CD14-positive monocyte (primary cell): ENCODE data around the gene LCOR. TPM values are rescaled to one million over a fixed set of nuclear protein-coding genes. Genes with fewer than 3 reads are reported as not detected.
A peak's percentile ranks its signal among the peaks of the same experiment; 100 is the strongest.

Experiments used
- DNase-seq, 3 donors: peaks; one replicate each; pipeline ENCODE4 v3.0.0-alpha.2; 2011 to 2022
- H2AFZ ChIP-seq: 2 replicates; pipeline ENCODE4 v1.6.0; 2012; ENCODE audit warnings: mild to moderate bottlenecking, low read depth, low read length, inconsistent platforms; ENCODE audit not compliant: insufficient read depth, poor library complexity, severe bottlenecking
- H3K27ac ChIP-seq, 2 donors: 1 replicate in 1 of 2; 2 replicates in 1 of 2; pipeline ENCODE4 v1.5.1; 2012 to 2013; ENCODE audit warnings: low read length in 2 of 2, control low read depth in 1 of 2, inconsistent platforms in 1 of 2, low read depth in 1 of 2, mild to moderate bottlenecking in 1 of 2
- H3K27me3 ChIP-seq, 2 donors: one replicate each; pipeline versions ENCODE4 v1.6.0 to v1.6.1; 2011 to 2013; ENCODE audit warnings: low read length in 2 of 2; ENCODE audit not compliant: control insufficient read depth in 2 of 2, insufficient read depth in 2 of 2
- H3K36me3 ChIP-seq, 2 donors: replicated peaks in 1 of 2; 1 replicate in 1 of 2; 2 replicates in 1 of 2; pipeline versions ENCODE4 v1.5.1 to v1.6.1; 2012 to 2013; ENCODE audit warnings: low read length in 2 of 2, control low read depth in 1 of 2, inconsistent platforms in 1 of 2, mild to moderate bottlenecking in 1 of 2; ENCODE audit not compliant: insufficient read depth in 2 of 2, control insufficient read depth in 1 of 2
- H3K4me1 ChIP-seq, 2 donors: 1 replicate in 1 of 2; 2 replicates in 1 of 2; pipeline versions ENCODE4 v1.5.1 to v1.6.1; 2012 to 2013; ENCODE audit warnings: low read length in 2 of 2, control low read depth in 1 of 2, inconsistent platforms in 1 of 2, mild to moderate bottlenecking in 1 of 2, moderate library complexity in 1 of 2; ENCODE audit not compliant: insufficient read depth in 2 of 2, control insufficient read depth in 1 of 2
- H3K4me2 ChIP-seq: replicated peaks from 2 replicates; pipeline ENCODE3; 2012; ENCODE audit warnings: low read length, moderate library complexity, mild to moderate bottlenecking; ENCODE audit not compliant: poor library complexity, severe bottlenecking; ENCODE audit errors: extremely low read depth
- H3K4me3 ChIP-seq, 3 experiments: fragments of 200-600 bp in 1 of 3; sonication (generic) in 1 of 3; replicated peaks in 1 of 3; 1 replicate in 2 of 3; 2 replicates in 1 of 3; pipeline ENCODE4 v1.5.1; 2011 to 2013; ENCODE audit warnings: low read length in 3 of 3, mild to moderate bottlenecking in 3 of 3, control low read depth in 2 of 3, low read depth in 2 of 3, inconsistent platforms in 1 of 3, moderate library complexity in 1 of 3
- H3K79me2 ChIP-seq: 2 replicates; pipeline ENCODE4 v1.6.0; 2012; ENCODE audit warnings: mild to moderate bottlenecking, control low read depth, inconsistent platforms, low read length, moderate library complexity; ENCODE audit not compliant: insufficient read depth
- H3K9ac ChIP-seq: 2 replicates; pipeline ENCODE4 v1.6.0; 2017; ENCODE audit warnings: low read length, mild to moderate bottlenecking; ENCODE audit not compliant: insufficient read depth, poor library complexity, severe bottlenecking
- H3K9me3 ChIP-seq, 2 donors: replicated peaks in 1 of 2; 1 replicate in 1 of 2; 2 replicates in 1 of 2; pipeline versions ENCODE4 v1.5.1 to v1.6.1; 2012 to 2013; ENCODE audit warnings: low read length in 2 of 2, control low read depth in 1 of 2; ENCODE audit not compliant: control insufficient read depth in 1 of 2, insufficient read depth in 1 of 2
- H4K20me1 ChIP-seq: 2 replicates; pipeline ENCODE4 v1.6.0; 2012; ENCODE audit warnings: mild to moderate bottlenecking, low read length, control low read depth, moderate library complexity; ENCODE audit not compliant: insufficient read depth
- H3K27ac Mint-ChIP-seq, 7 donors: one replicate each; pipeline ENCODE4 v1.8.0; 2020; ENCODE audit warnings: mild to moderate bottlenecking in 7 of 7, mixed read lengths in 7 of 7, moderate library complexity in 6 of 7, inconsistent platforms in 2 of 7
- H3K27me3 Mint-ChIP-seq, 3 donors: one replicate each; pipeline ENCODE4 v1.8.0; 2021 to 2022; ENCODE audit warnings: low read depth in 3 of 3, mild to moderate bottlenecking in 3 of 3, mixed read lengths in 3 of 3, moderate library complexity in 3 of 3, inconsistent platforms in 1 of 3
- H3K36me3 Mint-ChIP-seq, 2 donors: one replicate each; pipeline ENCODE4 v1.8.0; 2020; ENCODE audit warnings: mixed read lengths in 2 of 2, inconsistent platforms in 1 of 2, mild to moderate bottlenecking in 1 of 2
- H3K4me1 Mint-ChIP-seq: one replicate; pipeline ENCODE4 v1.8.0; 2020; ENCODE audit warnings: mild to moderate bottlenecking, mixed read lengths
- H3K4me3 Mint-ChIP-seq, 2 donors: one replicate each; pipeline ENCODE4 v1.8.0; 2020; ENCODE audit warnings: mild to moderate bottlenecking in 2 of 2, mixed read lengths in 2 of 2, moderate library complexity in 1 of 2
- H3K9me3 Mint-ChIP-seq, 7 donors: one replicate each; pipeline ENCODE4 v1.8.0; 2020 to 2022; ENCODE audit warnings: mixed read lengths in 7 of 7, mild to moderate bottlenecking in 6 of 7, moderate library complexity in 6 of 7, inconsistent platforms in 2 of 7
- CTCF ChIP-seq: fragments of 200-600 bp; IDR thresholded peaks from one replicate; pipeline ENCODE4 v1.8.0; 2022; ENCODE audit warnings: antibody characterized with exemption, mild to moderate bottlenecking
- WGBS: methylation state at CpG from one replicate; pipeline ENCODE4 v1.1.5; 2013; ENCODE audit warnings: missing lambda C conversion rate; ENCODE audit not compliant: insufficient coverage; 5-methylcytosine and 5-hydroxymethylcytosine counted together
- intact Hi-C, 2 donors: fragments of 100-400 bp; cut with micrococcal nuclease; formaldehyde crosslinking; loops; one replicate each; pipeline versions ENCODE4 v1.15.0 to v1.15.1; 2023
- polyA plus RNA-seq, 3 donors: library from polyadenylated mRNA; depleted of rRNA in 1 of 3; unstranded in 2 of 3; stranded (reverse) in 1 of 3; fragments of 300-500 nt in 2 of 3; fragments of >200 nt in 1 of 3; fragmentation: Illumina TruSeq in 2 of 3; gene quantifications; 1 replicate in 2 of 3; 2 replicates in 1 of 3; pipeline ENCODE4 v1.2.3, GENCODE V29; 2012 to 2021

LCOR gene
- polyA plus RNA-seq, 3 donors: 5.7 to 11.8 (median 10.0) TPM

DNA sequence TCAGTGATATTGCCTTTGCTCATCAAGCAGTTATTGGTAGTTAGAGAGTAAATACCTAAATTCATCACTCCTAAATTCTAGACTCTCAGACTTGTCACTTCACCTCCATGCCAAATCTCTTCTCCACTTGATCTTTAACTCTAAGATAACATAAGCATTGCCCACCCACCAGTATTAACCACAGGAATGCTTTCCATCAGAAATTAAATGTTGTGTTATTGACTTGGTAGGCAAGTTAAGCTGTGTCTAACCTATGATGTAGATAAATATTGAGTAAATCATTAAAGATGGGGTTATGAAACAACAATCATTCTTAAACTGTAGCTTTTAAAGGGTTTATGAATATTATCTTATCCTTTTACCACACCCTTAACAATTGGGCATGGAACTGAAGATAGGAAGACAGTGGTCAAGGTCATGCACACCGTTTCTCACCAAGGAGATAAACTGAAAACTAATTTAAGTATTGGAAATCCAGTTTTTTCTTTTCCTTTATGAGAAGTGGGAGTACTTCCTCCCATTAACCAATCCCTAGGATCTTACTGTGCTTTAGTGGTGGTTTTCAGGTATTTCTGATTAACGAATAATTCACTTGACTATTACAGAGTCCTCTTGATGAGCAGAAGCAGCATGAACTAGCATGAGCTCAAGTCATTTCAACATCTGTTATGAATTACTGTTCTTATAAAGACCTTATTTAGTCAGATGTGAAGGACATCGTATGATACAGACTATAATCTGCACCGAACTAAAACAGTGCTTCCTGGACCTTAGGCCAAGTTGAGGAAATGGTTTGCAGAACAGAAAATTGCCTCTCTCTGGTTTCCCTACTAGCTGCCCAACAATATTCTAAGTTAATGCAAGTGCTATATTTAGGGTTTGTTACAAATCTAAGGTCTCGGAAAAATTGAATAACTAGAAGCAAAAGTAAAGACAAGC is 142.0 kb downstream of the LCOR start:
- TF ChIP-seq CTCF: no peak
- Mint-ChIP-seq H3K27me3 (no peaks in the 10 kb centered on the region), H3K9me3 (no peaks in the 10 kb centered on the region), H3K36me3 (peaks cover 6% of the 10 kb centered on the region in 2 donors), H3K27ac (no peak overlapping the region), H3K4me1 (peaks cover 8% of the 10 kb centered on the region), H3K4me3 (no peak overlapping the region)
- intact Hi-C loops: loop anchor here in 1 of 2 donors (5.0 kb wide), 1 partner anchor 613 kb away; the partner anchor contains the start of gene C10orf62
- H3K9ac ChIP-seq: no peak overlapping the region
- no peak for DNase-seq
- H3K27me3 ChIP-seq: no peaks in the 10 kb centered on the region
- H3K4me2 ChIP-seq: no peak overlapping the region
- H4K20me1 ChIP-seq: no peaks in the 10 kb centered on the region
- H2AFZ ChIP-seq: no peak overlapping the region
- H3K4me1 ChIP-seq: no peaks in the 10 kb centered on the region
- no peaks in the 10 kb centered on the region for H3K79me2 ChIP-seq
- no peaks in the 10 kb centered on the region for H3K9me3 ChIP-seq
- H3K4me3 ChIP-seq: no peak overlapping the region
- no CpG with 5 or more reads among the region's 5 CpGs for WGBS
- peaks cover 0 to 7% of the 10 kb centered on the region in 2 donors for H3K36me3 ChIP-seq
- H3K27ac ChIP-seq: peak overlapping the region in 1 of 2 donors; percentile 29

DNA sequence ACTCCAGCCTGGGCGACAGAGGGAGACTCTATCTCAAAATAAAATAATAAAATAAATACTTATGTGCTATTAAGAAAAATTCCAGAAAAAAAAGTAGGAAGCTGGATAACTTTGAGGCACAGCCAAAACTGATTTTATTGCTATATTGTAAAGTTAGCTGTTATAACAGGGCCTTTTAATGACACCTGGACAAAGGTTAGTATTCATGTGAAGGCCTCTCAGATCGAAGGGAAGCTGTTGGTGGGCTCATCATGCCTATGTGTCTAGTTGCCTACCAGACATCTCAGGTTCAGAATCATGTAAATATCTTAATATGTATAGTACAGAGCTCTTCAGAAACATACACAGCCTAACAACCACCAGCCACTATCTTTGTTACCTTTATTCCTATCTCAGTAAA is 143.0 kb downstream of the LCOR start:
- Histone ChIP-seq H3K4me2 (no peak overlapping the region), H3K36me3 (peaks cover 0 to 8% of the 10 kb centered on the region in 2 donors), H3K27me3 (no peaks in the 10 kb centered on the region), H3K9ac (no peak overlapping the region), H3K79me2 (no peaks in the 10 kb centered on the region), H2AFZ (no peak overlapping the region), H3K4me1 (no peaks in the 10 kb centered on the region), H3K27ac (no peak overlapping the region), H3K9me3 (no peaks in the 10 kb centered on the region), H4K20me1 (no peaks in the 10 kb centered on the region), H3K4me3 (no peak overlapping the region)
- DNase-seq: no peak
- WGBS: no CpG with 5 or more reads among the region's 2 CpGs
- Mint-ChIP-seq H3K9me3 (no peaks in the 10 kb centered on the region), H3K4me1 (peaks cover 8% of the 10 kb centered on the region), H3K4me3 (no peak overlapping the region), H3K27ac (no peak overlapping the region), H3K36me3 (peaks cover 6% of the 10 kb centered on the region in 2 donors), H3K27me3 (no peaks in the 10 kb centered on the region)
- intact Hi-C loops: no loop called here
- no peak for TF ChIP-seq CTCF
